PC-9 (cell line): ENCODE measurements around the gene UBAC1. TPM values are rescaled to one million over a fixed set of nuclear protein-coding genes. Genes with fewer than 3 reads are reported as not detected.

ENCODE experiments used
- BruUV-seq: library from RNA; stranded (reverse); fragments of 400-500 nt; replicated peaks from 2 replicates; lab custom pipeline; 2021; lab: Mats Ljungman, UMichigan
- CTCF ChIA-PET: fragments of 300-600 bp; sonication (Branson Sonifier 250); formaldehyde crosslinking; loops from one replicate; lab custom pipeline; 2022; ENCODE audit warnings: antibody characterized with exemption; lab: Charles Lee
- POLR2A ChIA-PET: fragments of 300-600 bp; sonication (Branson Sonifier 250); formaldehyde crosslinking; loops from one replicate; lab custom pipeline; 2022; ENCODE audit warnings: antibody characterized with exemption; ENCODE audit not compliant: unreplicated experiment; lab: Charles Lee
- DNase-seq, 2 experiments: peaks; one replicate each; pipeline versions ENCODE4 v3.0.0 to v3.0.0-alpha.2; 2015 to 2022; ENCODE audit warnings: mixed read lengths in 1 of 2
- H2AFZ ChIP-seq: fragments of 200-600 bp; sonication (generic); 2 replicates; pipeline ENCODE4 v1.8.1; 2017; ENCODE audit warnings: antibody characterized with exemption
- H3F3A ChIP-seq: fragments of 200-600 bp; sonication (generic); 2 replicates; pipeline ENCODE4 v1.8.1; 2017; ENCODE audit warnings: antibody characterized with exemption, mild to moderate bottlenecking, low read depth; ENCODE audit not compliant: insufficient read depth
- H3K27ac ChIP-seq: fragments of 200-600 bp; sonication (generic); 2 replicates; pipeline ENCODE4 v1.6.1; 2016; ENCODE audit warnings: mixed run types
- H3K27me3 ChIP-seq: fragments of 200-600 bp; sonication (generic); 2 replicates; pipeline ENCODE4 v1.6.1; 2016; ENCODE audit warnings: low read depth, mixed run types; ENCODE audit not compliant: insufficient read depth
- H3K36me3 ChIP-seq: fragments of 200-600 bp; sonication (generic); 2 replicates; pipeline ENCODE4 v1.6.1; 2016; ENCODE audit warnings: low read depth, mixed run types
- H3K4me1 ChIP-seq: fragments of 200-600 bp; sonication (generic); replicated peaks from 2 replicates; pipeline ENCODE4 v1.6.1; 2016; ENCODE audit warnings: mixed run types; ENCODE audit not compliant: insufficient read depth
- H3K4me2 ChIP-seq: fragments of 200-600 bp; sonication (generic); 2 replicates; pipeline ENCODE4 v1.6.1; 2017; ENCODE audit warnings: mixed run types
- H3K4me3 ChIP-seq: fragments of 200-600 bp; sonication (generic); 2 replicates; pipeline ENCODE4 v1.6.1; 2016; ENCODE audit warnings: mixed run types
- H3K79me2 ChIP-seq: fragments of 200-600 bp; sonication (generic); 2 replicates; pipeline ENCODE4 v1.6.1; 2017; ENCODE audit warnings: low read depth, mixed run types
- H3K9me2 ChIP-seq: fragments of 200-600 bp; sonication (generic); 2 replicates; pipeline ENCODE4 v1.8.1; 2017; ENCODE audit warnings: mild to moderate bottlenecking; ENCODE audit not compliant: insufficient read depth
- H3K9me3 ChIP-seq: fragments of 200-600 bp; sonication (generic); 2 replicates; pipeline ENCODE4 v1.8.1; 2016; ENCODE audit warnings: low read depth; ENCODE audit not compliant: insufficient read depth
- H4K20me1 ChIP-seq: fragments of 200-600 bp; sonication (generic); 2 replicates; pipeline ENCODE4 v1.8.1; 2017; ENCODE audit not compliant: insufficient read depth
- CTCF ChIP-seq: fragments of 200-600 bp; sonication (generic); conservative IDR thresholded peaks from 2 replicates; pipeline ENCODE4 v1.6.1; 2017; ENCODE audit warnings: mixed run types, antibody characterized with exemption, mild to moderate bottlenecking, moderate library complexity
- EZH2 ChIP-seq: fragments of 200-600 bp; sonication (generic); IDR thresholded peaks from 2 replicates; pipeline ENCODE4 v1.8.0; 2017; ENCODE audit warnings: antibody characterized with exemption, low read depth
- intact Hi-C: fragments of 100-400 bp; cut with micrococcal nuclease; formaldehyde crosslinking; loops from one replicate; pipeline ENCODE4 v1.10.0; 2022; ENCODE audit not compliant: unreplicated experiment
- total RNA-seq: library from RNA; stranded (reverse); gene quantifications from 2 replicates; pipeline ENCODE4 v1.2.3, GENCODE V29; 2021

UBAC1 gene
- total RNA-seq, 1 experiment from 2014 or later = 27.6 TPM

GRCh38 chr9:136009516-136009915 is 48.3 kb upstream of the UBAC1 start:
- BruUV-seq = no TSS peak

GRCh38 chr9:136008693-136008997 is 47.5 kb upstream of the UBAC1 start:
- Histone ChIP-seq H3K36me3 (no peaks in the 10 kb centered on the region), H3K27me3 (no peaks in the 10 kb centered on the region), H4K20me1 (no peaks in the 10 kb centered on the region; the same call in 1 of the 2 replicates), H3K9me3 (no peaks in the 10 kb centered on the region), H2AFZ (no peak overlapping the region), H3K79me2 (no peaks in the 10 kb centered on the region), H3F3A (no peaks in the 10 kb centered on the region), H3K27ac (no peak overlapping the region), H3K4me1 (no peaks in the 10 kb centered on the region), H3K9me2 (no peaks in the 10 kb centered on the region), H3K4me3 (no peak overlapping the region), H3K4me2 (no peak overlapping the region)
- intact Hi-C loops = no loop called here
- DNase-seq = no peak
- POLR2A ChIA-PET = no interaction called here
- TF ChIP-seq EZH2 (no peak), CTCF (no peak)
- CTCF ChIA-PET = no interaction called here
- BruUV-seq = no TSS peak

More at GRCh38 chr9:136009516-136009915, 48.3 kb upstream of the UBAC1 start:
- TF ChIP-seq CTCF (no peak), EZH2 (no peak)
- Histone ChIP-seq H3K27me3 (no peaks in the 10 kb centered on the region), H3F3A (no peaks in the 10 kb centered on the region), H3K4me1 (no peaks in the 10 kb centered on the region), H3K9me3 (no peaks in the 10 kb centered on the region), H3K27ac (no peak overlapping the region), H3K4me3 (no peak overlapping the region), H3K4me2 (no peak overlapping the region), H3K36me3 (no peaks in the 10 kb centered on the region), H3K79me2 (no peaks in the 10 kb centered on the region), H4K20me1 (peaks cover 3% of the 10 kb centered on the region; the same call in 1 of the 2 replicates), H3K9me2 (no peaks in the 10 kb centered on the region), H2AFZ (no peak overlapping the region)
- no peak for DNase-seq
- POLR2A ChIA-PET = no interaction called here
- CTCF ChIA-PET = no interaction called here
- intact Hi-C loops = no loop called here

- no peaks in the 10 kb centered on the region for H3K27me3 ChIP-seq
- no TSS peak for BruUV-seq
- intact Hi-C loops = no loop called here
- no peaks in the 10 kb centered on the region for H3K79me2 ChIP-seq
- H3K4me3 ChIP-seq = no peak overlapping the region
- no peak overlapping the region for H3K4me2 ChIP-seq
- DNase-seq = no peak
- H3K9me3 ChIP-seq = no peaks in the 10 kb centered on the region
- no peak overlapping the region for H3K27ac ChIP-seq
- ChIA-PET POLR2A (no interaction called here), CTCF (no interaction called here)
- TF ChIP-seq EZH2 (no peak), CTCF (no peak)
- H3F3A ChIP-seq = no peaks in the 10 kb centered on the region
- H3K36me3 ChIP-seq = no peaks in the 10 kb centered on the region
- no peaks in the 10 kb centered on the region for H3K4me1 ChIP-seq
- no peaks in the 10 kb centered on the region for H3K9me2 ChIP-seq
- H4K20me1 ChIP-seq = no peaks in the 10 kb centered on the region; the same call in 1 of the 2 replicates
- H2AFZ ChIP-seq = no peak overlapping the region
These were observed 46.9 kb upstream of the UBAC1 start for GRCh38 chr9:136007934-136008692.
